ENCODE measurements around the gene PITPNM3. TPM values are rescaled to one million over a fixed set of nuclear protein-coding genes. Genes with fewer than 3 reads are reported as not detected.

Gene PITPNM3
- total and polyA plus RNA-seq, 2 of the 8 experiments (the other 6 are each of a cell fraction or from before 2014, with no cell fraction given), result 1.7 to 3.1 TPM

GRCh38 chr17:6437956-6438355, 118.4 kb downstream of the PITPNM3 start:
- H3K23ac ChIP-seq (ENCODE audit: insufficient read length), result no peak overlapping the region
- H3K4me1 ChIP-seq (replicated peaks in 1 of 4; ENCODE audit: control insufficient read depth in 3 of 4, insufficient read depth in 4 of 4, low read length in 3 of 4), result peaks cover 2 to 21% (median 6%) of the 10 kb centered on the region in 4 experiments
- H3K36me3 ChIP-seq (ENCODE audit: control insufficient read depth in 2 of 4, insufficient read depth in 4 of 4, low read length in 3 of 4), result no peaks in the 10 kb centered on the region
- H2BK20ac ChIP-seq (ENCODE audit: low read length), result no peak overlapping the region
- ChIA-PET CTCF (ENCODE audit: partially characterized antibody) (interaction anchor here (1.0 to 5.3 kb wide), 3 partner anchors 15 to 26 kb away, joined by 3 to 60 read pairs (median 5); no protein-coding TSS in a partner anchor), POLR2A (ENCODE audit: partially characterized antibody) (interaction anchor here (1.0 kb wide), 1 partner anchor 16 kb away, joined by 4 read pairs; no protein-coding TSS in a partner anchor)
- H3K79me1 ChIP-seq (ENCODE audit: low read depth, low read length), result no peaks in the 10 kb centered on the region
- no peak overlapping the region for H3K18ac ChIP-seq (ENCODE audit: extremely low read depth, low read length)
- H3K79me2 ChIP-seq (ENCODE audit: control insufficient read depth in 1 of 2, insufficient read depth in 2 of 2, low read length in 2 of 2), result no peaks in the 10 kb centered on the region
- no peak overlapping the region for H3K9ac ChIP-seq (replicated peaks in 1 of 4; ENCODE audit: extremely low read depth in 1 of 4, low read depth in 3 of 4, low read length in 3 of 4)
- H3K27ac ChIP-seq (ENCODE audit: low read depth, low read length), result no peak overlapping the region
- no peak overlapping the region for H4K5ac ChIP-seq (ENCODE audit: insufficient read length, low read depth, low read length)
- no peak for DNase-seq (ENCODE audit: low read depth in 1 of 2, low spot score in 2 of 2)
- H3K4ac ChIP-seq (replicated peaks; ENCODE audit: insufficient read length, low read depth, low read length), result no peak overlapping the region
- H3K23me2 ChIP-seq (ENCODE audit: low read depth, low read length), result no peaks in the 10 kb centered on the region
- H3K14ac ChIP-seq (ENCODE audit: insufficient read length), result no peak overlapping the region
- no peaks in the 10 kb centered on the region for H3K27me3 ChIP-seq (replicated peaks in 1 of 4; ENCODE audit: control insufficient read depth in 3 of 4, extremely low read depth in 1 of 4, insufficient read depth in 3 of 4, low read length in 3 of 4)
- H2AFZ ChIP-seq (ENCODE audit: low read length), result no peak overlapping the region
- H2BK12ac ChIP-seq (ENCODE audit: low read depth, low read length), result no peak overlapping the region
- 80% methylated on average over 3 of the region's 3 CpGs; no CpG with 5 or more reads in 1 of the 2 experiments for WGBS, 2 experiments (ENCODE audit: extremely low coverage in 1 of 2, insufficient coverage in 1 of 2, insufficient read length in 1 of 2, insufficient replicate concordance in 2 of 2, low coverage in 1 of 2, low lambda C conversion rate in 2 of 2, missing lambda C conversion rate in 1 of 2)
- H3K9me3 ChIP-seq (ENCODE audit: insufficient read depth in 2 of 2, low read depth in 1 of 2, low read length in 1 of 2), result no peaks in the 10 kb centered on the region
- H4K20me1 ChIP-seq (replicated peaks in 1 of 2; ENCODE audit: control insufficient read depth in 1 of 2, insufficient read depth in 2 of 2, low read length in 2 of 2), result no peaks in the 10 kb centered on the region
- no peak overlapping the region; a peak in 1 of 8 replicates for H3K4me3 ChIP-seq (ENCODE audit: extremely low read depth in 1 of 4, insufficient read depth in 2 of 4, low read depth in 3 of 4, low read length in 4 of 4)
- H3K4me2 ChIP-seq (ENCODE audit: insufficient read depth in 1 of 2, low read depth in 2 of 2, low read length in 2 of 2), result 0 out of 4 replicates have a peak overlapping the region, but pooled peaks of 1 of the 2 experiments have one; percentile 15
- no peak overlapping the region for H4K91ac ChIP-seq (replicated peaks; ENCODE audit: insufficient read length, low read length)
- H2AK5ac ChIP-seq (ENCODE audit: low read depth, low read length), result no peak overlapping the region; the same call in 1 of the 2 replicates
- H2BK120ac ChIP-seq (replicated peaks; ENCODE audit: low read depth, low read length), result peak overlapping the region; percentile 81
- no peak overlapping the region for H3K56ac ChIP-seq (replicated peaks; ENCODE audit: insufficient read length, low read depth, low read length)
- H2BK5ac ChIP-seq (ENCODE audit: low read depth, low read length), result no peak overlapping the region
- no peak for FAIRE-seq
- no peak overlapping the region for H2BK15ac ChIP-seq (ENCODE audit: low read length)
- no peak overlapping the region for H4K8ac ChIP-seq (ENCODE audit: extremely low read depth, insufficient read depth, low read length)
- TF ChIP-seq CBX8 (IDR thresholded peaks at IDR 0.05; ENCODE audit: borderline replicate concordance, low read depth, low read length) (no peak), MAX (IDR thresholded peaks at IDR 0.05) (no peak), SAP30 (IDR thresholded peaks at IDR 0.05; ENCODE audit: insufficient read depth, insufficient replicate concordance, low read length) (no peak), PHF8 (conservative IDR thresholded peaks at IDR 0.05; ENCODE audit: low read depth, low read length) (no peak), KDM4A (IDR thresholded peaks at IDR 0.05; ENCODE audit: low read depth, low read length, severe bottlenecking) (no peak), CTCF (IDR thresholded peaks at IDR 0.05; ENCODE audit: control extremely low read depth in 1 of 3, insufficient read depth in 1 of 3, low read depth in 1 of 3, low read length in 3 of 3) (no peak), POLR2AphosphoS5 (IDR thresholded peaks at IDR 0.05; ENCODE audit: low read depth, low read length) (no peak), POLR2A (IDR thresholded peaks at IDR 0.05; ENCODE audit: control extremely low read depth in 1 of 2, low read depth in 2 of 2, low read length in 2 of 2) (no peak), RNF2 (IDR thresholded peaks at IDR 0.05; ENCODE audit: borderline replicate concordance, low read depth, low read length, missing control alignments, poor library complexity, severe bottlenecking) (no peak), SP2 (IDR thresholded peaks at IDR 0.05; ENCODE audit: low read length) (no peak)
